Stimulated activated CD8-positive, alpha-beta memory T cell treated with anti-CD3 and anti-CD28 coated beads, Interleukin-4, amount 100 ng/mL, for 48 hours (primary cell): ENCODE results near the gene RBM26.
A peak's percentile ranks its signal among the peaks of the same experiment; 100 is the strongest.
"Not testable (repeated sequence)": the region's sequence is repeated elsewhere in the genome, so short reads cannot be mapped to it uniquely, and the experiment has no call there.

Experiments used
- DNase-seq: peaks from one replicate; pipeline ENCODE4 v3.0.0-alpha.2; 2020

RBM26 gene

DNA sequence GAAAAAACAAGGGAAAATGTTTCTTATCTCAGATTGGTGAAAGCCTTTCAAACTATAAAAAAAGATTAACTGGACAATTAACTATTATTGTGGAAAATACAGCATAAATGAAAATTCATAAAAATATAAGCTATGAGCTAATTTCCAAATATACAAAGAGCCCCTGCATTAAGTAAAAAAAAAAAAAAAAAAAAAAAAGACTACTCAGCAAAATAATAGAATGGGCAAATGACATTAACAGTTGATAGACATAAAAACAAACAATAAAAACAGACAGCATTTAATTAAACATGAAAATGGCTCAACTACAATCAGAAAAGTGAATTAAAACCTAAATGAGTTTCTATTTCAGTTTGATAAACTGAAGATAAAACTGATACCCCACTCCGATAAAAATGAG lies 77.5 kb downstream of the RBM26 start:
- no peak for DNase-seq

DNA sequence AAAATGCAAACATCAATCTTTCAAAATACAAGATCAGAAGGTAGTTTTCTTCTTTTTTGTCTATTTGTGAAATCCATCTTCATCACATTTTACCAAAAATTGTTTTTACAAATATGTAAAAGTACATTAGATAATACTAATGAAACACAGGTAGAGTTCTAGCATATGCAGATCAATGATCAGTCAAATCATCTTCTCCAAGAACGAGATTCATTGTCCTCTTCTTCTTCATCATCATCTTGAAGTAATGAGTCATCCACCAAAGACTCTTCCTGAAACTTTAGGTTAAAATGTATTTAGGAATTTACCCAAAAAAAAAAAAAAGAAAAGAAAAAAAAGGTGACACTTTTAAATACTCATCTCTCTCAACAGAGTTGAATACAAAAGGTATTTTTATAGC lies 85.6 kb downstream of the RBM26 start:
- DNase-seq = no peak

DNA sequence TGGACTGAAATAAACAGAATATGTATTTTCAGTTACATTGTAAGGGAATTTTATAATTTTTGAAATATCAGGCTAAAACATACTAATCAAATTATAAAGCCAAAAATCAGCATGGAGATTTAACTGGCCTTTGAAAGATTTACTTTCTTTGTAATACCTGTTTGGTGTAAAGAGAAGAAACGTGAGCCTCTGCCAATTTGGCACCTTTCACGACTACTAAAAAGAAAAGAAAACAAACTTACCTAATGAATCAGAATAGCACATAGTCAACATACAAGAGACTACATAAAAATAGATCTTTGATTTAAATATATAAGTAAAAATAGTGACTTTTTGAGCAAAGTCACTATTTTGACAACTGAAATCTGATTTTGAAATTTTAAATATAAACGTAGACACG lies 87.4 kb downstream of the RBM26 start:
- DNase-seq = no peak

DNA sequence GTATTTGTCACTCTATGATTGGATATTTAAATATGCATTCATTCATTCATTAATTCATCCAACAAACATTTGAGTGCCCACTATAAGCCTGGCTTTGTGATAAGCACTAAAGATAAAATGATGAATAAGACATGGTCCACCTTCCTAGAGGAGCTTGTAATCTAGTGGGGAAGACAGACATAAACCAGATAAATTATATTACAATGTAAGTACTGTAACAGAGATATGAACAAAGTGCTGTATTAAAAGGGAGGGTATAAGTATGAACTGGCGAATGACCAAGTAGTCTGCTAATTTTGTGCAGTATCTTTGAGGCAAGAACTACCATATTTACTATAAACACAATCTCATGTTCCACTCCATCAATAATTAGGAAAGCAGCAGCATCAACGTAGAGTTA lies 88.2 kb downstream of the RBM26 start:
- no peak for DNase-seq

DNA sequence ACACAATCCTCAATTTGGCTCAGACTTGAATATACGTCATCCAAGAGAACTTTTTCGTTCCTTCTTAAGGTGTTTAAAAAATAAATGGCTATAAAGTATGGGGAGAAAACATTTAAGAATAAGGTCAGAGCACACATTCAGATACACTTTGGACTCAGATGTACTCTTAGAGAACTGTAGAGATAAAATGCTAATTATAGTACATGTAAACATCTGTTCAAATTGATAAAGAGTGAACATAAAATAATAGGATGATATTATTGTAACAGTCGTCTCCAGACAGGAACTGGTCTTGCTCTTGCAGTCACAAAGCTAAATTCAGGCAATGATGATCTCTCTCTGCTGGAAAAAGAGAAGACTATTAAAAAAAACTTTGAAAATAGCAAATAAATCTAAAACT lies 91.4 kb downstream of the RBM26 start:
- no peak for DNase-seq

DNA sequence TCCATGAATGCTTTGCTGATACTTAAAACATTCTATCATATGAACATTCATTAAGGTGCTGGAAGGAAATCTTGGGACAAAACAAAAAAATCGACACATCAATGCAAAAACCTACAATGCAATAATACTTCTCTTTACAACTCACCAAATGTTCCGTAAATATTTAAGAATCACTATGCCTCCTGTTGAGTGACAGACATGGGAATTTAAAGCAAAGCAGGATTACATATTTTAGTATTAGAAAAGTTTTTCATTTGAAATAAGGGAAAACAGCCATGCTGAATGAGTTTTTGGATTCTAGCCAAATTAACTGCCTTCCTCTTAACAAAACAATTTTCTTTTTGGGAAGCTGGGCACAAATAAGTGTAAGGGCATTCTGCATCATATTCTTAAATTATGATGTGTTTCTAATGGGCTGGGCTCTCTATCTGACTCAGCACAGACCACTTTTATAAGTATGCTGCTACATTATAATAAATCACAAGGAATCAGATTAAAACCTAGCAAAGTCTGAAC lies 93.7 kb downstream of the RBM26 start:
- DNase-seq = no peak

DNA sequence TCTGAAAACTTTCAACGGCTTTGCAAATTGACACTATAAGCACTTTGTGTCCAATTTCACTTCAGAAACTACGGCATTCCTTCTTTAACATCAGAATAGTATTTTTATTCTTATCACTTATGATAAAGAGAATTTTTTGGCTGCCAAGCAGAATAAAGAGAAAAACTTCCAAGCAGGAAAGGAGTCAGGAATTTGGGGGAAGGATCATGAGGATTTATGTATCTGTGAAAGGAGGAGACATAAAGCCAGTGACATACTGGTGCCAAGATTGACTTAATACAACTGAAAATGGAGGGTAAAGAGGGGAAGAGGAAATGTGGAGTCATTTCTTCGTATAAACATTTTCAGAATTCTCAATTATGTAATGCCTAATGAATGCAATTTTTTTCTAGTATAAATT lies 94.7 kb downstream of the RBM26 start:
- no peak for DNase-seq

DNA sequence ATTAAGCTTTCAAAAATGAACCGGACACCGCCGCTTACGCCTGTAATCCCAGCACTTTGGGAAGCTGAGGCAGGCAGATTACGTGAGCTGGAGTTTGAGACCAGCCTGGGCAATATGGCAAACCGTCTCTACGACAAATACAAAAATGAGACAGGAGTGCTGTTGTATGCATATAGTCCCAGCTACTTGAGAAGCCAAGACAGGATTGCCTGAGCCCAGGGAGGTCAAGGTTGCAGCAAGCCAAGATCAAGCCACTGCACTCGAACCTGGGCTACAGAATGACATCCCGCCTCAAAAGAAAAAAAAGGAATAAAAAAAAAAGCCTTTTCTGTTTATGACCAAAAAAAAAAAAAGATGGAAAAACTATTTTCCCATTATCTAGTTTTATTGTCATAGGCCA lies 96.4 kb downstream of the RBM26 start:
- no peak for DNase-seq

DNA sequence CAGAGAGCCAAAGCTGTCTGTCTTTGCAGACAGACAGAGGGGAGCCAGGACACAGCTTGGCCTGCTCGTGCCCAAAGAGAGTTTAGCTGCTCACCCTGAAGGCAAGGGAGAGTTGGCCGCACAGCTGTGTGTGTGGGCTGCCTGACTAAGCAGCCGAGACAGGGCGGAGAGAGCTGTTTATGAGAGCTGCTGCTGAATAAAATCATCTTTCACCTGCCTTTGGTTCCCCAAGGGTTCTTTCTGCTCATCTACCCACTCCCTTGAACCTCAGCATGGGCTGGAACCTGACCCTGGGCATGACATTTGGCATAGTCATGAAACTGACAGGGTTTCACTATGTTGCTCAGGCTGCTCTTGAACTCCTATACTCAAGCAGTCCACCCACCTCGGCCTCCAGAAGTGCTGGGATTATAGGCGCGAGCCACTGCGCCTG lies 98.2 kb downstream of the RBM26 start:
- DNase-seq = peak; percentile 28

DNA sequence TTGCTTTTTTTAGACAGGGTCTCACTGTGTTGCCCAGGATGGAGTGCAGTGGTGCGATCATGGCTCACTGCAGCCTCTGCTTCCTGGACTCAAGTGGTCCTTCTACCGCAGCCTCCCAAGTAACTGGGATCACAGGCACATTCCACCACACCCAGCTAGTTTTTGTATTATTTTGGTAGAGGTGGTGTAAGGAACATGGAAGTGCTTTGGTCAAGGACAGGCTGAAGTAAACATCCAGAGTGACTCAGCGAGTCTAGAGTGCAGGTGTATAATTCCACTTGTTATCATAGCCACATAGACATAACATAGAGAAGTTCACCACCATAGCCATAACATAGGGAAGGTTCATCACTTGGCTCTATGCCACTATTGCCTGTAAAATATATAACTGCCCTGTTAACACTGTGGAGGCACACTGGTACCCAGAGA lies 98.6 kb downstream of the RBM26 start:
- no peak for DNase-seq

DNA sequence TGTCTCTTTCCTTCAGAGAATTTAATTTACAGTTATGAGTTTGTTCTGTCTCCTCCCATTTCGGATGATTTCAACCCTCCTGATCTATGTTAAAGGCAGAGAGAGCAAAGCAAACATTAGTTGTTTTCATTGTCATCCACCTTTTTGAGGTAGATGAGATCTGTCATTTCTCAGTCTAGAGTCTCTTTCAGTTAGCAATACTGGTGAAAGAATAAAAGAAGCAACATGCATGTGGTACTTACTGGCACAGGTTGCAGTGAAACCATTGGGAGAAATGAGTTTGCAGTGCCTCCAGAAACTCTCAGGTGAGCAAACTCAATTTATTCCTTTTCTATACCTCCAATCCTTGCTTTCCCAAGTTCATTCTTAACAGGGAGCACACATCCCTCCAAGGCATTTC lies 99.4 kb downstream of the RBM26 start:
- no peak for DNase-seq

DNA sequence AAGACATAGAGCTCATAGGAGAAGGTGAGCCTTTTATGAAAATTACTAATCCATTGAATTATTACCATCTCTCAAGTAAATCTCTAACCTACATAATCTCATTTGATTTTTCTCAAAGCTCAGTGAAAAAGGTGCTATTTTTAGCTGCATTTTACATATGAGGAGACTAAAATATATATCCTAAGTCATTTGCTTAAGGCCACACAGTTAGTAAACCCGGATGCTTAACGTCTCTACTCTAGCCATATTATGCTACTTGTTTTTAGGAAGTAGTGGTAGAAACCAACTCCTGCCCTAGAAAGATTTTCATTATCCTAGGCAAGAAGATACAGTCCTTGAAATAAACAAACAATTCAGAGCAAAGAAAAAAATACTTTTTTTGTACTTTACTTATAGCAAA lies 108.9 kb downstream of the RBM26 start:
- DNase-seq = no peak

DNA sequence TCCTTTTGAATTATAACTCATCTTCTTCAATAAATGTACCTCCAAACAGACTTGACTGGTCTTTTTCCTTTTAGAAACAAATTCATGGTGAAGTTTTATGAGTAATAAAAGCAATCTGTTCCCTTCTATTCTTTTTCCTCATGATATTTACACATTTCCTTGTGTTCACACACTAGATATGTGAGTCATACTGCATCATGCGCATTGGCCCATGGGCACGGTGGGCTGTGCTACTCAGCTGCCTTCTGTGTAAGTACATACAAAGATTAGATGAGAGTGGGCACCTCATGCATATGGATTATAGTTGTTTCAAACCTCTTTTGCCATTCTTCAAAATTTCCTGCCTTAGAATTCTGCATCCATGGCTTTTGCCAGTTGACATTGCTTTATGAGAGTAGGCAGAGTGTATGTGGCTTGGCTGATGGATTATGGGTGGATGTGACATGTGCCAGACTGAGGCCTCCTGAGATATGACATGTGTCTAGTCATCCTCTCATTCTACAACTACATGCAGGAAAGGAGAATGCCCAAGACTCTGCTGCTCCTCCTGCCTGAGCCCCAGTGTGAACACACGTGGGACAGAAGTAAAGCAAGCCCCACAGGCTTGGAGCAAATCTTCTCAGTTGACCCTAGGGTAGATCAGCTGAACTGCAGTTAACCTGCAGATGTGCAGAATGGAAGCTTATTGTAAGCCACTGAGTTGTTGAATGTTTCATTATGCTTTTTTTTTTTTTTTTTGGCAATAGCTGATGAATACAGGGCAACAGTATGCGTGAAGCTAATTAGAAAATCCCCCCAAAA lies 109.9 kb downstream of the RBM26 start:
- no peak for DNase-seq

DNA sequence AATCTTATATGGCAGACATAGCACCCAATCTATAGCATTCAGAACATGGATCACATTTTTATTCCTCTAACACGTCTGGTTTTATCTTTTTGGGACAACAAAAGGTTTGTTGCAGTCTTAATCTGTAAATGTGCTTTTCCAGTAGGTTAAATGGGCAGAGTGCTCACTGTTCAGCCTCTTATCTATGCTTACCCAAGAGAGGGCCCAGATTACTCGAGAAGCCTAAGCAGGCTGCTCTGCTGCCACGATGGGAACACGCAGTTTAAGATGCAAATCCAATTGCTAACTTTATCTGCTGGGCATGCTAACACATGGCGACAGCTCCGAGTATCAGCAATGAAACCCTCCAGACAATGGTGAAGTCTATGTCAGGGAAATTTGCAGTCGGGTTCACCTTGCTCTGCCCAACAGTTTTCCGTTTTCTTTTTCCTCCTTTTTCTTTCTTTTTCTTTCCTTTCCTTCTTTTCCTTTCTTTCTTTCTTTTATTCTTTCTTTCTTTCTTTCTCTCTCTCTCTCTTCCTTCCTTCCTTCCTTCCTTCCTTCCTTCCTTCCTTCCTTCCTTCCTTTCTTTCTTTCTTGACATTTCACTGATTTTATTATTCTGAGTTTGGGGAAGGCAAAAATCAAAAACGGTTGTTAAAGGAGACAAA lies 115.3 kb downstream of the RBM26 start:
- no peak for DNase-seq

DNA sequence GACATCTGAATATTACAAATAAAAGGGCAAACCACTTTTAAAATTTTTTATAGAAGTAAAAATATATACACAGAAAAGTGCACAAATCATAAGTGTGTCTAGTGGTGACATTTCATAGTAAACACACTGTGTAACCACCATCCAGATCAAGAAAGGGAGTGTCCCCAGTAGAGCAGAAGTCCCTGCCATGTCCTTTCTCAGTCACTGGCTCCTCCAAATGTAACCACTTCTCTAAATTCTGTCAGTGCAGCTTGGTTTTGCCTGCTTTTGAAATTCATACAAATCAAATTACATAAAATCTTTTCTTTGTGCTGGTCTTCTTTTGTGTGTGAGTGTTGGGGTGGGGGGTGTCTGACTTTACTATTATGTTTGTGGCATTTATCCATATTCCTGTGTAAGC lies 116.5 kb downstream of the RBM26 start:
- no peak for DNase-seq

DNA sequence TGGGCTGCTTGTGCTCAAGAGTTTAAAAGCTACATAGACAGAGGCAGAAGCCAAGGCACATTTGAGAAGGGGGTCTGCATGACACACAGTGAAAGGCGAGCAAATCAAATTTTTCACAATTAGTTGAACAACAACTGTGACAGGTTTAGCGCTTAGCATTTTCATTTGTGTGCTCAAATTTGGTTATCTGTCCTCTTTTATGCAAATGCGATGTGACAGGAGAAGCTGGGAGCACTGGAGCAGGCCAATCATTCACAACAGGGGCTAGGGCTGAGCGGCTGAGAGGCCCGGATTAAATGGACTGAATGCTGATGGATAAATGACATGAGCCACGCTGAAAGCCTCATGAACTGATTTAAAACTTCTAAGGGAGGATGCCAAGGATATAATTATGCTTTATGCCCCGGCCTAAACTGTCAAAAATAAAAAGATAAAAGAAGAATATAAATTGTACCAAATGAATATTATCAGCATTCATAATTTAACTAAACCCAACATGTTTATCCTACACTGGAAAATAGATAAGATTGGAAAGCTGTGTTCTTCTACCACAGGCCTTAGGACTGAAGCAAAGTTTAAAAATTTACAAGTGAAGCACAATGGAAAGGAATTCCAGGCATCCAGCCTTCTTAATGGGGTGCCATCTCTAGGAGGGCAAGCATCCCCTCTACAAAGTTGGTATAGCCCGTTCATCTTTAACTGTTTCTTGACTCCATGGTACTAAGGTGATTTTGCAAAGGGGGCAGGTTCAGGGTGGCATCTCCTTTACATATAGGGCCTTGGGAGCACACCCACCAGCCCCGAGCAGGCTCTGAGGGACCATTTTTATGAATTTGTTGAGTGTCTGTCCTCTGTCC lies 117.9 kb downstream of the RBM26 start:
- DNase-seq = no peak

DNA sequence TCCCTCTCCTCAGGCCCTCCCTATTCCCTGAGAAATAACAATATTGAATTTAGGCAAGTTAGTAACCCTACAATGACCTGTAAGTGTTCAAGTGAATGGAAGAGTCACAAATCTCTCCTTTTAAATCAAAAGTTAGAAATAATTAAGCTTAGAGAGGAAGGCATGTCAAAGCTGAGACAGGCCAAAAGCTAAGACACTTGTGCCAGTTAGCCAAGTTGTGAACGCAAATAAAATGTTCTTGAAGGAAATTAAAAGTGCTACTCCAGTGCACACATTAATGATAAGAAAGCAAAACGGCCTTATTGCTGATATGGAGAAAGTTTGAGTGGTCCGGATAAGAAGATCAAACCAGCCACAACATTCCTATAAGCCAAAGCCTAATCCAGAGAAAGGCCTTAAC lies 120.9 kb downstream of the RBM26 start:
- DNase-seq = no peak

DNA sequence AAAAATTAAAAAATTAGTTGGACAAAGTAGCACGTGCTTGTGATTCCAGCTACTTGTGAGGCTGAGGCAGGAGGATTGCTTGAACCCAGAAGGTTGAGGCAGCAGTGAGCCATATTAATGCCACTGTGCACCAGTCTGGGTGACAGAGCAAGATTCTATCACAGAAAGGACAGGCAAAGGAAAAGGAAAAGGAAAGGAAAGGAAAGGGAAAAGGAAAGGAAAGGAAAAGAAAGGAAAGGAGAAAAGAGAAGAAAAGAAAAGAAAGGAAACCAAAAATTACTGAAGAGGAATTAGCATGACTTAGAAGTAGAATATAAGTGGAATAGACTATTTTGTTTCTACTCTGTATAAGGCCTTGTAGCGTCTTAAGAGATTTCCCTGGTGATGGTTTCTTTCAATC lies 122.3 kb downstream of the RBM26 start:
- no peak for DNase-seq

DNA sequence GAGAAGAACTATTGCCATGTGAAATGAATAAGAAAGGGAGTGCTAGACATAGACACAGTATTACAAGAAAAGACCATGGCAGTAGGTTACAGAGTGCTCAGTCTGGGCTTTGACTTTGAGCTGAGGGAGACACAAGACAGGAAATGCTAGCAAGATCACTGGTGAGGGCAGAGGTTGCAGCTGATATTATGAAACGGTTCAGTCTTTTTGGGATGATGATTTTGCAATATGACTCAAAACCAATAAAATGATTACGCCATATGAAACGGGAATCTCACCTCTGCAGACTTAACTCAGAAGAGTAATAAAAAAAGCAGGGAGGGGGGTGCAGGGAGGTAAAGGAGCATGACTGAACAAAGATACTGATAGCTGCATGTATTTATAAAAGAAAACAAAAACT lies 123.1 kb downstream of the RBM26 start:
- no peak for DNase-seq

DNA sequence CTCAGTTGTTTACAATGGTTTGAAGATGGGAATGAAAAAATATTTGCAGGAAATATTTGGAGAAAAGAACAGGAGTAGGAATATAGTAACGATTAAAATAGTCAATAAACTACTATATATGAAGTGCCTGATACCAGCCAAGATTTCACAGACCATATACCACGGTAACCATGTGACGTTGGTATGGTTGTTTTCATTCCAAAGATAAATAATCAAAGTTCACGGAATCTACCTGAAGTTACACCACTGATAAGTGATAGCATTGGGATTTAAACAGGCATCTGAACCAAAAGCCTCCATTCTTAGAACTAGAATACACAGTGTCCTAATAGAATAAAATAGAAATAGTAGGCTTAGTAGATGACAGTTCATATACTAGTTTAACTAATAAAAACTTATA lies 123.5 kb downstream of the RBM26 start:
- no peak for DNase-seq

DNA sequence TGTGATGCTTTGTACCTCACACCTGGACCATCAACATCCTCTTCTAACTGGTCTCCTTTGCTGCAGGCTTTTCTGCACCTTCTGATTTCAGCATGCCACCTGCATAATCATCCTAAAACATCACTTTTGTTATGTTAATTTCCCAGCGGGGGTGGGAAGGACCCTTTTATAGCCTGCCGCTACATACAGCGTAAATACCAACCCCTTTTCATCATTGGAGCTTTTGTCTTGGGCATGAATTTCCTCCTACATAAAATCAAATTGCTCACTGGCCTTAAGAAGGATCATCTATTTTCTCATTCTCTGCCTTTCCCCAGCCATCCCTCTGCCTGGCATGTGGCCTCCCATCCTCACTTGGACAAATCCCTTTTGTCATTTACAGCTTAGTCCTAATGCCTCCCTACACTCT lies 124.7 kb downstream of the RBM26 start:
- no peak for DNase-seq

DNA sequence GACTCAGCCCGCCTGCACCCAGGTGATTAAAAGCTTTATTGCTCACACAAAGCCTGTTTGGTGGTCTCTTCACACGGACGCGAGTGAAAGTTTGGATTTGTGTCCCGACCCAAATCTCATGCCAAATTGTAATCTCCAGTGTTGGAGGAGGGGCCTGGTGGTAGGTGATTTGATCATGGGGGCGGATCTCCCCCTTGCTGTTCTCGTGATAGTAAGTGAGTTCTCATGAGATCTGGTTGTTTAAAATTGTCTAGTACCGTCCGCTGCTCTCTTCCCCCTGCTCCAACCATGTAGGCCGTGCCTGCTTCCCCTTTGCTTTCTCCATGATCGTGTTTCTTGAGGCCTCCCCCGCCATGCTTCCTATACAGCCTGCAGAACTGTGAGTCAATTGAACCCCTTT lies 126.3 kb downstream of the RBM26 start:
- not testable (repeated sequence) for DNase-seq

DNA sequence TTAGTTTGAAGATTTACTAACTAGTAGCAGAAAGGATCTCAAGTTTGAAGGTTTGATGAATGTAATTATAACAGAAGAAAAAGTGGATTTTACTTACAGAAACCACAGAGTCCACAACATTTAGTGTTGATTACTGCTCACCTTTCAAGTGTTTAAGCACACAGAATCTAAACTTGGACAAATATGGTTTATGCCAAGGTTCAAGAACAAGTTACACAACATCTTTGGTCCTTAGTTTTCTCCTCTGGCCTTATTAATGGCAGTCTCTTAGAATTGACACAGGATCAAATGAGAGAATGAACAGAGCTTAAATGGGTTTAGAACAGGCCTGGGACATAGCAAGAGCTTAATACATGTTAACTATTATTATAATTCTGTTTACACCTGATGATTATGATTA lies 133.0 kb downstream of the RBM26 start:
- no peak for DNase-seq

DNA sequence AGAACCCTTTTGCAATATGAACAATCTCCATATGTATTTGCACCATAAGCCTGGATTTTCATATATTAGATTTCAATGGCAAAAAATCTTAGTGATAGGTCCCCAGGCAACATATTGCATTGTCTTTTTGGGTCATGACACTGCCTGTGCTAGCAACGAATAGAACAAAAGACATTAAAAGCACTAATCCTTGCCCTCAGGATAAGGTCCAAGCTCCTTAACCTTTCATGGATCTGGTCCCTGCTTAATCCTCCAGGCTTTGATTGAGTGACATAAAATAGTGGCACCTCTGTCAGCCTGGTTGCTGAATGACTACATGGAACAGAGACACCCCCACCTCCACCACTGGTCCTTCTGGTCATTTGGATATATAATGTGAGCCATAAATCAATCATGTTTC lies 134.4 kb downstream of the RBM26 start:
- no peak for DNase-seq
